Activated naive CD4-positive, alpha-beta T cell (primary cell): ENCODE data around the gene OSTM1.

Experiments
- DNase-seq, 4 experiments: peaks; one replicate each; lab custom pipeline; 2025; lab: John Stamatoyannopoulos, UW

The OSTM1 gene

DNA sequence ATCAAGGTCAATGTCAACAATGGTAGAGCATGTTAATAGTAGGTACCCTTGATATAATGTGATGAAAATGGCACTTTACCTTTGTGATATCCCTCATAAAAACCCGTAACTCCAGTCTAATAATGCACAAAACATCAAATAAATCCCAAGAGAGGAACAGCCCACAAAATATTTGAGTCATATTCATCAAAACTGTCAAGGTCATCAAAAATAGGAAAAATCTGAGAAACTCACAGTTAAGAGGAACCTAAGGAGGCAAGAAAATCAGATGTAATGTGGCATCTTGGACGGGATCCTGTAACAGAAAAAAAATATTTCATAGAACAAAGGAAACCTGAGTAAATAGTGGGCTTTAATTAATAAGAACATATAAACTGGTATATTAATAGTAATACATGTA lies 25.5 kb upstream of the OSTM1 start:
- no peak for DNase-seq

DNA sequence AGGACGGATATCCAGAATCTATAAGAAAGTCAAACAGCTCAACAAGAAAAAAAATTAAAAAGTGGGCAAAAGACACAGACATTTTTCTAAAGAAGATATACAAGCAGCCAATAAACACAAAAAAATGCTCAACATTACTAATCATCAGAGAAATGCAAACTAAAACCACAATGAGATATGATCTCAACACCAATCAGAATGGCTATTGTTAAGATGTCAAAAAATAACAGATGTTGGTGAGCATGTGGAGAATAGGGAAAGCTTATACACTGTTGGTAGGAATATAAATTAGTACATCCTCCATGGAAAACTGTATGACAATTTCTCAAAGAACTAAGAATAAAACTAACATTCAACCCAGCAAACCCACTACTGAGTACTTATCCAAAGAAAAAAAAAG lies 23.3 kb upstream of the OSTM1 start:
- no peak for DNase-seq

DNA sequence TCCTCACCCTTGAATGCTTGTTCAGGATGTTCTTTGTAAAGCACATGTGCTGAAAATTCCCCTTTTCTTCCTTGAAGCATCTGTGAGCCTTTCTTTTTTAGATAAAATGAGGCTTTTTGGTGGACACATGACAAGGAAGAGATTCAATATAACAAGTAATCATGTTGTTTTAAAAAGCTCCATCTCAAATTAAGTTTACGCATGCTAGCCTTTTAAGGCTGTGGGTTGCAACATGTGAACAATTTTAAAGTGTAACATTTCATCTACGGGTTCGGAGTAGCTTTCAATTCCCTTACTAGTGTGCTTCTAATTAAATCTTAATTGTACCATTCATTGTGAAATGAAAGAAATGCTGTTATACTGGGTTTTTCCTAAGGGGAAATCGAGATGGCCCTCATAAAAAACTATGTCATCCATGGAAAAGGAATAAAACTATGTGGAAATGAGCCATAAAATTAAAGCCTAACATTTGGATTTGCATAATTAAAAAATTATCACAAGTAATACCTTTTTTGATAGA lies 19.3 kb upstream of the OSTM1 start:
- DNase-seq, result no peak

DNA sequence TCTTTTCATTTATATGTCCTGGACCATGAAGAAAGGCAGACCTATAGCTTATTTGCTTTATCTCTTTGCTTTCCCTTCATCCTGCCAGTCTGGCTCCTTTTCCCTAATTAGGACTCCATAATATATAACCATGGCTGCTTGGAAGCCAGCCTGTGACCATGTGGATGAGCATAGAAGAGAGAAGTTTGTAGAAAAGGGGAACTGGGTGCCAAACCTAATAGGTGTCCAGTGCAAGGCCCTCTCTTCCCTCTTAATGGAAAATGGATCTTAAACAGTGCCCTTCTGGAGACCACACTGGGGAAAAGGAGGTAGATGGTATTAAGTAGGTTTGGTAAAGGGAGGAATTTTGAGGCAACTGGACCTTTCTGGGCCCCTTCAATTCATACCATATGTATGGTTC lies 16.7 kb upstream of the OSTM1 start:
- DNase-seq, result no peak

DNA sequence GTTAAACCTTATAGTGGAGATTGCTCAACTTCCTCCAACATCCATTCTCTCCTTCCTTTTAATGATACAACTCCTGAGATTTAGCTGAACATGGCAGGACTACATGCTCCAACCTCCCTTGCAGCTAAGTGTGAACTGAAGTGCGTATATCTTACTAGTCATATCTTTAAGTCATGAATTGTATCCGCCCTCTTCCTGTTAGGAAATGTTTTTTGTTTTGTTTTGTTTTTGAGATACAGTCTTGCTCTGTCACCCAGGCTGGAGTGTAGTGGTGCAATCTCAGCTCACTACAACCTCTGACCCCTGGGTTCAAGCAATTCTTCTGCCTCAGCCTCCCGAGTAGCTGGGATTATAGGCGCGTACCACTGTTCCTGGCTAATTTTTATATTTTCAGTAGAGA lies 8.8 kb upstream of the OSTM1 start:
- DNase-seq, result no peak

DNA sequence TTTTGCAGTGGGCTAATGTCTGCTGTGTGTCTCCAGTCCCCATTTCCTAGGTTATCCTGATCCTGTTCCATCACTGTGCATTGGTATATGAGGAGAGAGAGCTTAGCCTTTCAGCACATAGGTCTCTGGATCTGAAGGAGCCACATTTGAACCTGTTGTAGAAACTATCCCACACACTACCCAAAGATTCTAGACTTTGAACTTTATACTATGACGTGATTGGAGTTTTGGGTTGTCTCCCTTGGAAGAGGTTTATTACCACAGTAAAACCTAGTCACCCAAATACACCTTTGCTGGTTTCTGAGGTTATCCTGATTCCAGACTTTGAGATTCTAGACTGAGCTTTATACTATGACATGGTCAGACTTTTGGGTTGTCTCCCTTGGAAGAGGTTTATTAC lies 8.0 kb upstream of the OSTM1 start:
- no peak for DNase-seq

DNA sequence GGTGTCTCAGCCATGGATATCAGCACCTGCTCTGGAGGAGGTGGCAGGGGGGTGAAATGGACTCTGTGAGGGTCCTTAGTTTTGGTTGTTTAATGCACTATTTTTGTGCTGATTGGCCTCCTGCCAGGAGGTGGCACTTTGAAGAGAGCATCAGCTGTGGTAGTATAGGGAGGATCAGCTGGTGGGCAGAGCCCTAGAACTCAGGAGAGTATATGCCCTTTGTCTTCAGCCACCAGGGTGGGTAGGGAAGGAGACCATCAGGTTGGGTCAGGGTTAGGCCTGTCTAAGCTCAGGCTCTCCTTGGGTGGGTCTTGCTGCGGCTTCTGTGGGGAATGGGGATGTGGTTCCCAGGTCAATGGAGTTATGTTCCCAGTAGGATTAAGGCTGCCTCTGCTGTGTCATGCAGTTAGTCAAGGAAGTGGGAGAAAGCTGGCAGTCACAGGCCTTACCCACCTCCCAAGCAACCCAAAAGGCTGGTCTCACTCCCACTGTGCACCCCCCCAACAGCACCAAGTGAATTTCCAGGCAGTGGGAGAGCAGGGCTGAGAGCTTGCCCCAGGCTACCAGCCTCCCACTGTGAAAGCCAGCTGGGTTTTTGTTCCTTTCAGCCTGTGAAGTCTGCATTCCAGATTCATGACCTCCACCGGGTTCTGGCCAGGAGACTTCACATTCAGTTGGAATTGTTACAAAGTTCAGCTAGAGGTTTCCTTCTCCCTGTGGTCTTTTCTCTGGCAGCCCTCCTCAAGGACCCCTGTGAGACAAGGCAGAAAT lies 5.7 kb upstream of the OSTM1 start:
- no peak for DNase-seq

DNA sequence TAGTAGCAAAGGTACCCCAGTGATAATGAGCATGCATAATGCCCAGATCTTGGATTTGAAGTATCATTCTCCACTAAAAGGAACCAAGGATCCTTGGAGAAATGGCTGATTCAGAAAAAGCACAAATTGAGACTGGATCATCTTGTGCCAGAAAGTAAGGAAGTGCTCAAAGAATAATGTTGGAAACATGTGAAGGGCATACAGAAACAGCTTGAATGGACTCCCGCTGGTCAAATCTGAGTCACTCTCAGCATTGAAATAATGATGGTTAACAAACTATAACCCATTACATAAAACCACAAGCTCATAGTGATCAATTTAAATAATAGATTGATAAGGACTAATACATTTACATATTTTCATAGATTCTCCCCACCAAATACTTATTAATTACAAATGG lies 3.6 kb upstream of the OSTM1 start:
- DNase-seq, result no peak

DNA sequence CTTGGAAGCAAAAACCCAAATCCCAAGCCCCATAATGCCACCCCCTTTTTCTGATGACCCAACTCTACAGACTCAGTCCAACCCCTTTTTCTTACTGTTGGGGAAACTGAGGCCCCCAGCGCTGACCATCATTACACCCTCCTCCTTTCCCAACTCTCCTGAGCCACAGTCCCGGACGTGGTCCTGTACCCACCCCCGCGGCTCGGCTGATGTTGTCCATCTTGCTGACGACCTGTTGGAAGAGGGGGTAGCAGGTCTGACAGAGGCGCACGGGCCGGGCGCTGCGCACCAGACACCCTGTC lies 533 bp downstream of the OSTM1 start:
- no peak for DNase-seq

DNA sequence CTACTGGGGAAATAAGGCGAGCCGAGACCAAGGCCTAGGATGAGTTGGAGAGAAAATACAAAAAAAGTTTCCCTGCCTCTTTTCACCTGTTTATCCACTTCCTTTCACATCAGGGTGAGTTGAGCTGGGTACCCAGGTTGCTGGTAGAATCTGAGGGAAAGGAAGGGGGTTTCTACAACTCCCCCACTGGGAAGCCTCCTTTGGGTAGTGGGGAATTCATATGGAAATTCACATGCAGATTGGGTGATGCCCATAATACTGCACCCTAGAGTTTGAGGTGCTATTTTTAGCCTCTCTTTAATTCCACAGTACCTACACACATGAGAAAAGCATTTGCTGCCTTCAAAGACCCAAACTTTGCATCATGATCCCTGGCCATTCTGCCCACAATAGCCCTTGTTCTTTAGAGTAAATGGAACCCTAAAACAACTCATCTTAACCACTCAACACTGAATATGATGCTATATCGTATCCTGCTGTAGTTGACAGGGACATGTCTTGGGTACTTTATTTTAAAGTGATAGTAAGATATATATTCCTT lies 2.7 kb downstream of the OSTM1 start:
- DNase-seq, result no peak

DNA sequence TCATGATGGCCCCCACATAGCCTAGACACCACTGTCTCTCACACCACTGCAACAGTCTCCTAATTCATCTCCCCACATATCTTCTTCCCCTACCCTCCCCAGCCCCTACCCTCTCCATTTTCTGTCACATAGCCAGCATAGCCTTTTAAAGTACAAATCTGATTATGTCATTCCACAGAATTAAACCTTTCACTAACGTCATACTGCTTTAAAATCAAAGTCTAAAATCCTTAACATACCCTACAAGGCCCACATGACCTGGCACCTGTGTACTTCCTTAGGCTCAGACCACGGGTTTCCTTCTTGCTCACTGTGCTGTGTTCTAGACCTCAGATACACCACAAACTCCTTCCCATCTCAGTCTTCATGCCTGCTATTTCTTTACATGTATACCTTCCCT lies 5.9 kb downstream of the OSTM1 start:
- peak in 1 of 4 experiments; percentile 3 for DNase-seq

DNA sequence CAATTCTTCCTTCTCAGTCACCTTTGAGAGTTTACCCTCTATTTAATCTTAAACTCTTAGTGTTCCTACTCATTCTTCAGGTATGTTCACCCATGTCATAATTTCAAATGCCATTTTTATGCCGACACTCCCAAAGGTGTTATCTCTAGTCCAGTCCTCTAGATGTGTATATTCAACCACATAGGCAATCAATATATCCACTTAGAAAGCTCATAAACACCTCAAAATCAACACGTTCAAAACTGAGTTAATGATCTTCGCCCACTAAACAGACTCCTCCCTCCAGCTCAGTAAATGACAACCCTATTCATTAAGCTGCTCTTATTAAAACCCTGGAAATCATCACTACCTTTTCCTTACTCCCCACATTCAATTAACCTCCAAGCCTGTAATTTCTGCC lies 6.4 kb downstream of the OSTM1 start:
- no peak for DNase-seq

DNA sequence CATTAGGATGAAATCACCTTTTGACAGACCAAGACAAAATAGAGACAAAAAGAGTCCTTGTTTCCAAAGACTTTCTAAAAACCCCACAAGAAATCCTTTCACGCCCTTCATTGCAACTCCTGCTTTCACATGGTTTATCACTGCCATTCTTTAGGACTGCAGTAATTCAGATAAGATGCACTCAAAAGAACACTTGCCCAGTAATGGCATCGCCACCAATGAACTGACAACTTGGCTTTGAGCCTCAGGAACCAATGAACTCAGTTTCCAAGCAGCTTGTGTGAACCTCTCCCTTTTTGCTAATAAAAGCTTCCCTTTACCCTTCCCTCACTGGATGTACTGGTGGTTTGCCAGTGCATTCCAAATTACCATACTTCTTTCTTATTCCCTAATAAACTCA lies 21.8 kb downstream of the OSTM1 start:
- DNase-seq, result no peak

DNA sequence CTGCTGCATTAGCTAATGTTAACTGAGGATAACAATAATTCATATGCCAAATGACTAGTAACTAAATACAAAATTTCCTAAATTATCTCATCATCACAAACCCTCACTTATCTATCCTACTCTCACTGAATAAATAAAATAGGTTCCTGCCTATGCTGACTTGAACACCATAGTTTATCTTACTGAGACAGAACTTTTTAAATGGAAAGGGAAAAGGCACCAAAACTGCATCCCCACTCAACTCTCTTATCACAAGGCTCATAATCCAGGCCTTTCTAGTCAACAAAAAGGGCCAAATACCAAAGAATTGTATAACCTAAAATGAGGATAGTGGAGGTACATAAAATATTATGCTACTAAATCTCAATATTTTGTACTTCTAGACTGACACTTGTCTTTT lies 23.1 kb downstream of the OSTM1 start:
- no peak for DNase-seq

DNA sequence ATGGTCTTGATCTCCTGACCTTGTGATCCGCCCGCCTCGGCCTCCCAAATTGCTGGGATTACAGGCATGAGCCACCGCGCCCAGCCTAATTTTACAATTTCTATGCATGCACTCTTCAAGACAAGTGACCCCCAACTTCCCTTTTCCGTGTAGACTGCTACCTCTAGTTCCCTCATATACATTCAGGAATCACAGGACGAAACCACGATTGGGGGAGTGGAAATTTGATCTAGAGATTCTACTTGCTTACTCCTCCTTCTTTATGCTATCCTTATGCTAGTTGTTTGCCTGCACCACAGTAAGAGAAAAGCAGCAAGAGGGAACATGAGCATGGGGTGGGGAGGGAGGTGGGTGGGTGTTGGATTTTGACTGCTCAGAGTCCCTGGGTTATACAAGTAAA lies 34.9 kb downstream of the OSTM1 start:
- no peak for DNase-seq

DNA sequence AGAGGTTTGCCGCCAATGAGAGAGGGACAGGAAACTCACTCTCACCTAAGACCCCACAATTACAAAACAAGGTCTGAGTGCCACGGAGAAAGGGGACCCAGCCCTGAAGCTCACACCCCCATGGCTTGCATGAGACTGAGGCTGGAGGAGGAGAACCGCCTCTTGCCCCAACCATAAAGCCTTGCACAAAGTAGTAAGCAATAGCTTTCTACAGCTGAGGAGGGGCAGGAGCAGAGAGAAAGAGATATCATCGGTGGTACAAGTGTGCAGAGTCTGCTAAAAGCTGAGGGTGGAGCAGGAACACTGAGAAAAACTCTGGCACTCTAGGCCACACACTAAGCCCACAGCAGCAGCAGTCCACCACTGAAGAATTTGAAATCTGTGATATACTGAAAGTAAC lies 37.7 kb downstream of the OSTM1 start:
- no peak for DNase-seq

DNA sequence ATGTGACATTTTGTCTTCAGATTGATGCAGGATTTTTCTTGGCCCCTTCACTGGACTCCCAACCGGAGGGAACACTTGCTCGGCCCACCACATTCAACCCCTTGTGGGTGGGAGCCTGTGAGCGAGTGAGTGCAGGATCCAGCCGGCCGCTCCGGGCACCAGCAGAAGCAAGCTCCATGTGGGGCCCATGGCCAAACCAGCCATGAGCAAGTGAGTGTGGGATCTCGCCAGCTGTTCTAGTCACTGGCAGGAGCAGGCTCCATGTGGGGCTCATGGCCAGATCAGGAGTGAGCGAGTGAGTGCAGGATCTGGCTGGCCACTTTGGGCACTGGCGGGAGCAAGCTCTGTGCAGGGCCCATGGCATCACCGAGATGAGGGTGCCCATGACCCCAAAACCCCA lies 42.6 kb downstream of the OSTM1 start:
- DNase-seq, result no peak

DNA sequence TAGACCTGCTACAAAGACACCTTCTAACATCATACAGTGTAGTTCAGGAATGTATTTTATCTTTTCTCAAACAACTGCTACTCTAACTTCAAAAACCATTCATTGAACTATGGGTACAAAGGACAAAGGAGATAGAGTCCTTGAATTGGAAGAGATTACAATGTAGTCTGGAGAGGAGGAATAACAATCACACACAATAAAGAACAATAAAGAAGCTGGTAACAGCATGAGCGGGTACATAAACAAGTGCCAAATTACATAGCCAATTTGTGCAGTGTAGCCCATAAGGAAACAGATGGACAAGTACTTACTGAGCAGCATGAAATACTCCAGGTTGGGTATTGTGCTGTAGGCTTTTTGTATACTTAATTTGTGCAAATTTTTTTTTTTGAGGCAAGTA lies 44.3 kb downstream of the OSTM1 start:
- DNase-seq, result no peak

DNA sequence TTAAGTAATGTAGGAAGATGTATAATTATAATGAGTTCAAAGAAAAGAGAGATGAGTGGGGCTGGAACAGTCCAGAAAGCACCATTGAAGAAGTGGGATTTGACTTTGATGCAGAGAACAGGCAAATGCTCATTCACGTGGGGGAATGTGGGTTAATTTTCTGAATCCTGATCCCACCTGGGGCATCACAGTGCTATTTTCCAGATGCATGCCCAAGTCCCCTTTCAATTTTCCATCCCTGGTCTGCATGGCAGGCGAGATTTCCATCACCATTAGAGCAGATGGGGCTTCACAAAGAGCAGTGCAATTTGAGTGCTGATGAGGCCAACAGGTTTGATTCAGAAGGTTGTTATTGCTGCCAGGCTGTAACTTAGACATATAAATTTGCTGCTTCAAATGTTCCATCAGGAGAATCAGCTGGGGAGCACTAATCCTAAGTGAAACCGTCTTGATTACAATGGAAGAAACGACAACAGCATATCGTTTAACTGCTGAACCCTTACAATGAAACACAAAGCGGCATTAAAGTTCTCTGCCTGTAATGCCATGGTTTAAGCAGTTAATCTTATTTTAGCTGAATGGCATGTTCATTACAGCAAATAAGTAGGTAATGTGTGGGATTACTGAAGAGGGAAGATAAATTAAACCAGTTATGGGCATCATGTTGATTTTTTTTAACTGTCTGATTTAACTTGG lies 45.2 kb downstream of the OSTM1 start:
- DNase-seq, result no peak

DNA sequence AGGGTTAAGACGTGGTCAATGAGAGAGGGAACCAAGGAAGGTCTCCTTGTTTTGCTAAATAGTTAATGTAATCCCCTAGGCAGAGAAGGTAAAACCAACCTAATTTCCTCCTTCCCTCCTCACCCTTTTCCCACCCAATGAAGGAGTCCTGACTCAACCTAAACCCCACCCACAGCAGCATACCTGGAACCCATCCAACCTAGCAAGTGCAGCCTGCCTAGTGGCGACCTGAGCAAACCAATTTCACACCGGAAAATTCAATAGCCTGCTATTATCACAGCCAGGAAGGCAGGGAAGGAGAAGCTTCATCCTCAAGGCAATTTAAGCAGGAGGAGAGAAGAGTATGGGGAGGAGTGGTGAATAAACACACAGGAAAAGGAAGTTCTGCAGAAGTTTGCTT lies 46.9 kb downstream of the OSTM1 start:
- no peak for DNase-seq

DNA sequence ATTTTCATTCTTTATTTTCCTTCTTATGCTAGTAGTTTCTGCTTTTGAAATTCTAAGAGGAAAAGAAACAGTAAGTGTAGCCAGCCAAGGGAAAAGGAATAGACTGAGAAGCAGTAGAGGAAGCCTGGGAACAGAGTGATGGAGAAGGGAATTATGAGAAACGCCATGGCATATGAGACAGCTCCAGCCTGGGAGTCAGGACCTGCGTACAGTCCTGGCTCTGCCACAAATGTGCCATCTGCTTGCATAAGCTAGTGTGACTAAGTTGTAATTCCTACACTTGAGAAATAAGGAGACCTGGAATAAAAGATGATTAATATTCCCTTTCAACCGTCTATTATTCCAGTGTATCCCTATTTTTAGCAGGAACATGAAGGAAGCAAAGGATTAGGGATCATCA lies 47.5 kb downstream of the OSTM1 start:
- DNase-seq, result no peak

DNA sequence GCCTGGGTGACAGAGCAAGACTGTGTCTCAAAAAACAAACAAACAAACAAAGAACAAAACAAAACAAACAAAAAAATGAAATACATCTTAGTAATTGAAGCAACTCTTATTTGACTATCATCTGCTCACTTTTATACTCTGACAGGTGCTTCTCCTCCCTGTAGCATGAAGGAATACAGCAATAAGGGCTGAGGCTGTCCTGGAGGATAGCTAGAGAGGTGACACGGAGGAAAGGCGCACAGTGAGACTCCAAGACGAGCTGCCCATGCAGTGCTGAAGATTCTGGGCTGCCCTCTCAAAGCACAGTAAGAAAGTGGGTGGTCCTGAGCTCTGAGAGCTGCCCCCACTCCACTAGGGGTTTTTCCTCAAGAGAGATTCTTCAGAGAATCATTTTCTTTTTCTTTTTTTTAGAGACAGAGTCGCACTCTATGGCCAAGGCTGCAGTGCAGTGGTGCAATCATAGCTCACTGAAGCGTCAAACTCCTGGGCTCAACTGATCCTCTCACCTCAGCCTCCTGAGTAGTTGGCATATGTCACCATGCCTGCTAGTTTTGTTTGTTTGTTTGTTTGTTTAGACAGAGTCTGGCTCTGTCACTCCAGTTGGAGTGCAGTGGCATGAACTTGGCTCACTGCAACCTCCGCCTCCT lies 50.0 kb downstream of the OSTM1 start:
- no peak for DNase-seq

DNA sequence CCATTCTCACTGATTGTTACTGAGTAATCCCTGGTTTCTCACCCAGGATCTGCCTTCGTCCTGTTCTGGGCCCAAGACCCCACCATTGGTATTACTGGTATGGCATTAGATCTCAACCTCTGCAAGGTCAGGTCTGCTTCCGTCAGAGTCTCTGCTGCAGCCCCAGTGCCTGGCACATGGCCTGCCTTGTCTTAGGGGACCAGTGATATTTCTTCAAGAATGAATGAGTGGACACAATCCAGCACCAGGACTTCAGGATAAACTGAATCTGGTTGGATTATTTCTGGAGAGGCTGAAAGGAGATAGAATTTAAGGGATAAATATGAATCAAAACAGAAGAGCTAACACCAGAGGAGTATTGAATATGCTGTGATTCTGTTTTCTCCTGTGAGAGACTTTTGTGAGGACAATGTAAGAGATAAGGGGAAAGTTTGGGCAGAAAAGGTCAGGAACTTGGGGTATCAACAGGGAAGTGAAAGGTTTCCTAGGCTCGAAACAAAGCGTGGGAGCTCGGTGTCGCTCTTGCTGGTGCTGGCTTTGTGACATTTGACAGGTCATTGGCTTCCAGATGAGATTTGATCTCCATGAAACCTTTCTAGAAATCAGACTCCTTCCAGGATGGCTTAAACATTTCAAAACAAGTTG lies 53.9 kb downstream of the OSTM1 start:
- DNase-seq, result no peak
